SK-N-SH (cell line): ENCODE results near the gene SYTL5.

Experiments
- CTCF ChIP-seq: fragments of 200-600 bp; sonication (generic); IDR thresholded peaks from 2 replicates; pipeline ENCODE4 v1.6.1; 2017; ENCODE audit warnings: antibody characterized with exemption, mild to moderate bottlenecking, moderate library complexity
- RFX5 ChIP-seq: IDR thresholded peaks from 2 replicates; pipeline ENCODE4 v1.6.1; 2012; ENCODE audit warnings: mild to moderate bottlenecking, improper control_type of control experiment, low read length

- TF ChIP-seq CTCF, result no peak
- TF ChIP-seq RFX5, result no peak
Measured at GRCh38 chrX:38099688-38100087, 93.3 kb downstream of the SYTL5 start.
